GM20431 (cell line): Measurements from ENCODE around the gene COPS7B.

Experiments
- in situ Hi-C: fragments of 300-500 bp; cut with MseI, MboI; formaldehyde crosslinking; loops from one replicate; pipeline ENCODE4 v1.15.0; 2020; ENCODE audit warnings: low sequenced_read_pairs; ENCODE audit not compliant: unreplicated experiment

Gene COPS7B

DNA sequence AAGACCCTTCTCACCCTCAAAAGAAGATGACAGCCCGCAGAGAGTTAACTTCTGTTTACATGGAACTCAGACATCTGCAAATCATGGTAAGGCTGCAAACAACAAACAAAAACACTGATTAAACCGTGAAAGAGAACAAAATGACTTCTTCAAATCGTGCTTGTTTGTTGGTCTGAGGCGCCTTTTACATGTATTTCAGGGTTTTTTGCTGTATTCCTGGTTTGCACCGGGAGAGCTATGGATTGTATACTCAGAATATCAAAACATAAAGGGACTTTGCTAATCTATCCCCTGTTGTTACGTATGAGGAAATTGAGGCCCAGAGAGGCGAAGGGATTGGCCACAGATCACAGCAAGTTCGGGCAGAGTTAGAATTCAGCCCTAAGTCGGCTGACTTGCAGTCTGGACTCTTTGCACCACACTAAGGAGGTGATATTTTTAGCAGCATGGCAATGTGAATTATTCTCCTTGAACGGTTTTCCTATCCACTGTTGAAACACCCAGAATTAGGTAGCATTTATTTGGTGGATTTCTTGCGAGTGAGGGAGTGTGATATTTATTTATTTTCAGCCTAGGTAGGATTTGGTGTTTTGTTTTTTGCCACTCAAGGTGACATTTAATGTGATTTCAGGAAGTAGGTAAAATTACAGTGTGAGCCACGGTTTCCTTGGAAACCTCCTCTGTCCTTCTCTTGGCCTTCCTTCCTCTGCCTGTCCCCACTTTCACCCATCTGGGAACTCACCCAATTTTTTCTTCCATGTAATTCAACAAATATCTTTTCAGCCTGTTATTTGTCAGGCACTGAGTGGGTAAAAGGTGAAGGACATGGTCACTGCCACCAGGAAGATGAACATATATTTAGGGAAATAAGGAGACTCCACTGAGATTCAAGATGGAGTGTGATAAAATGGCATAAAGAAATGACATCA is 4.2 kb upstream of the COPS7B start:
- in situ Hi-C loops, result no loop called here

DNA sequence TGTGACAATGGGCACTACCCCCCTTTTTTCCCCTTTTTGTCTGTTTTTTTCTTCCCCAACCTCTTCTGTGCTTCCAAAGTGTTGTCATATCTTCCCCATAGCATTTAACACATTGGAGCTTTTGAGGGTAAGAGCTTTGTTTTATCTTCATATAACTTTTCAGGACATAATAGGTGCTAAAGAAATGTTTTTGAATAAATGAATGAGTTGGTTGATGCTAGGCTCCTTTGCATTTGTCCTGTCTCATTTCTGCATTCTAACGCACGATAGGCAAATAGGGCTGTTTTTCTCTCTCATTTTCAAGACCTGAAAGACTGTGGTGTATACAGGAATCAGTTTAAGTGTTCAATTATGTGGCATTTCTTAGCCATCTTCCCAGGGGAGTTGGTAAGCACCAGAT is 832 bp upstream of the COPS7B start:
- in situ Hi-C loops, result no loop called here

DNA sequence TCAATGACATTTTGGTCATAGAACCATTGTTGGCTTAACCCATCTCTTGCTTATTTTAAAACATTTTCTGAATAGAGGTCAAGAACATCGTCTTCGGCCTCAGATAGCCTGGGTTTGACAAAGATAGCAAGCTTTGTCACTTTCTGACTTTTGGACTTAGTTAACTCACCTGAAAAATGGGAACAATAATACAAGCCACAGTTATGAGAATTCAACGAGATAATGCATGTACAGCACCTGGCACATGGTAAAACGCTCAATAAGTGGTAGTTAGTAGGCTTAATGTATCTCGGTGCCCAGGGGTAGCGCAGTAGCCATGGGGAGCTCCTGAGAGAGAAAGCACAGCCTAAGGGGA is 446 bp upstream of the COPS7B start:
- in situ Hi-C loops, result no loop called here

DNA sequence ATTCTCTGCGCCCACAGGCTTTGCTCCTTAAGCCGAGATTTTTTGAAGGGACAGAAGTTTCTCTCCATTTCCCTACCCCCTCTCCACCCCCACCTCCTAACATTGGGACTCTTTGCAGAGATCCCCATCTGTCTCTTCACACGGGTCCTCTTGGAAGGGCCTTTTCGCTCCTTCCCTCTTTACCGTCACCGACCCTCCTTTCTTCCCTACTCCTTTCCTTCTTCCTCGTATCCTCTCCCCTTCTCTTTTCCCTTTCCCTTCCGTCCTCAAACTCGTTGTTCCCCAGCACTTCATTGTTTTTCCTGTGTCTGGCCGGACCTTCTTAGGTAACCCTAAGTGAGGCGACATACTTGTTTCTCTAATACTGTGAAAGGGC is 660 bp downstream of the COPS7B start:
- in situ Hi-C loops, result no loop called here

DNA sequence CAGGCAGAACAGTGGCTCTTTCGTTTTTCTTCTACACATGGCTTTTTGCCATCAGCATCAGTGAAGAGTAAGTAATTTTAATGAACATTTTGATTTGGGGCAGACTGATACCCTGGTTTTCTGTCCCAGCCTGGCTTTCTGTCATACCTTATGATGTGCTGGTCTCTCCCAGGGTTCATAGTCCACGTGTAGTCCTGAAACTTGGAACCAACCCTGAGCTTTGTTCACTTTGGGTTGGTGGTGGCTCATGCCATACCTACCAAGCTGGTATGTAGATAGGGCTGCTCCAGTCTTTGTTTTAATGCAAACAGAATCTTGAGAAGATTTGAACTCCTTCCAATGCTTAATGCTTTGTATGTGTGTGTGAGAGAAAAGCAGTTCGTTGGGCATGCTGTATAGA is 4.9 kb downstream of the COPS7B start:
- in situ Hi-C loops, result no loop called here

DNA sequence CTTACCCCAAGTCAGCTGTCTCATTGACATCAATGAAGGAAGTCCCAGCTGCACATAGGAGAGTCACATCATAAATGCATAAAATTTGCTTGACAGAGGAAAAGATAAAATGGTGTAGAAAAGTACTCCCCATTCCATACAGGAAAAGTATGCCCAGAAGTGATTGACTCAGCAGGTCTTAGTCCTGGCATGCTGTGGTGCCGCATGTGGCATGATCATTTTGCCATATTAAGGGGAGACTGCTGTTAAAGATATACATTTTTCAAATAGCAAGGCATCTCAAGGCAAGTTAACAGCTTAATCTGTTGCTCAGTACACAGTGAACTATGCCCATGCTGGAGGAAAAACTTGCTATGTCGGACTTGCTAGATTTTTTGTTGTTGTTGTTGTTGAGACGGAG is 8.1 kb downstream of the COPS7B start:
- in situ Hi-C loops, result no loop called here

DNA sequence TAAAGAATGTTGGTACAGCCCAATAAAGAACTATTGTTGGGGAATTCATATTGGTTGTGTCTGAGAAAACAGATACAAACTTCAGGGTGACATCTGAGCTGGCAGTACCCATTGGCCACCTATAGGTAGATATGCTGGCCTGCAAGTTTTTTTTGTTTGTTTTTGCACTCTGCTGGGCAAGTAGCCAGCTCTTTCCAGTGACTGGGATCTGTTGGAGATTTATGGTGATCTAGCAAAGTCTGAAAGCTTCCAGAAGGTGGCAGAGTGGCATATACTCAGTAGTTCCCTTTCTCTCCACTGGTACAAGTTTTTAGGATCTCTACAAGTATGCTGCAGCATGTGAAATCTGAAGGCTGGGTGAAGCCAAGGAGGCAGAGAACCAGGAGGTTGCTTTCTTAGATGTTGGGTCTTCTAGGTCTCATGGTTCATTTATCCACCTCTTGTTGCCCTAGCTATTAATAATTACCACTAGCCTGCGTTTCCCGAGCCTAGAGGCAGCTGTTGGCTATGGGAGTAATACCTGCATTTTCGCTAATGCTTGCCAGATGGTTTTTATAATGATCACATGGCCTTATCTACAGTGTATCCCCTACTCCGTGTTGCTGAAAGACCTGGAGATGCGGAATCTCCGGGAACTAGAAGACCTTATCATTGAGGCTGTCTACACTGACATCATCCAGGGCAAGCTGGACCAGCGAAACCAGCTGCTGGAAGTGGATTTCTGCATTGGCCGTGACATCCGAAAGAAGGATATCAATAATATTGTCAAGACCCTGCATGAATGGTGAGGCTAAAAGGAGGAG is 9.5 kb downstream of the COPS7B start:
- in situ Hi-C loops, result no loop called here

DNA sequence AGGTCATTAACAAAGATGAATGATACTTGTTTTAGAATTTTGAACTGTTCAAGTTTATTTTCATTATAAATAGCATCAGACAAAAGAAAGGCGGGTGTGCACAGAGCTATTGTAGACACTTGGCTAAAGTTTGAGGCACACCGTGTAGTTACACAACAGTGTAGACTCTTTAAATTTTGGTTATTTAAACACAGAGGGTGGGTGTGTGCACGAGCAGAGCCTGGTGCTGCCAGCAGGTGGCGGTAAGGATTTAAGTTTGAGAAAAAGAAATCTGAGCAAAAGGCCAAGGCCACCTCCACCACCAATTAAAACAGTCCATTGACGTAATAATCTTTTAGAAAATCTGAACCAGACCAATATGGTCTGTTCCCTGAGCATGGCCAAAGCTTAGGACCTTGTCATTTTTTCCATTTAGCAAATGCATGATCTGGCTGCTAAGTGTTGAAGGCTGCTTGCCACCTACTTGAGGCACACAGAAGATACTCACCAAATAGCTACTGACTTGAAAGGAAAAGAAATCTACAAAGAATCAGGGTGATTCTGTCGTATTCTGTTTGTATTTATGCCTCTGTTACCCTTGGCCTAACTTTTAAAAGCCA is 14.3 kb downstream of the COPS7B start:
- in situ Hi-C loops, result no loop called here

DNA sequence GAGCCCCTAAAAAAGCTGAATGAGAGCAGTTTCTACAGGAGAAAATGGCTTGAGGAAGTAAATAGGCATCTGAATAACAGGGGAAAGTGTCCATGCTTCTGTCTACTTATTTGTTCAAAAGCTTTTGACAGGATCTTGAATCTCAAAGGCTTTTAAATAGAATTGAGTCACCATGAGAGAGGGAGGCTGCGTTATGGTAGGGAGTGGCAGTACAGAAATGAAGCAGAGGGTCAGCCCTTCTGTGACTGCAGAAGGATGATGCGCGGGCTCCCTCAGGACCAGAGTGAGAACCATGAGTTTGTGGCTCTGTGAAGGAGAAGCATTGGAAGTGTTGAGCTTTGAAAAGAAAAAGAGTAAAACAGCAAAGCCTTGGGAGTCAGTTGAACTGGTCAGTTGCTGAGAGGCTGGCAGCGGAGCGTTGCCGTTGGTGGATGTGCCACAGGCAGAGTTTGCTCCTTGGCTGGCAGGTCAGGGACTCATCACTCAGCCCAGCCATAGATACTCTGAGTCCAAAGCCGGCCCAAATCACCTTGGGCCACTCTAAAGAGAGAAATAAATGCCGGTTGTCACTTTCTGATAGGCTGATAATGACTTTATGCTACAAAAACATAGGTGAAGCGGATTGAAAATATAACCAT is 17.4 kb downstream of the COPS7B start:
- in situ Hi-C loops, result no loop called here

DNA sequence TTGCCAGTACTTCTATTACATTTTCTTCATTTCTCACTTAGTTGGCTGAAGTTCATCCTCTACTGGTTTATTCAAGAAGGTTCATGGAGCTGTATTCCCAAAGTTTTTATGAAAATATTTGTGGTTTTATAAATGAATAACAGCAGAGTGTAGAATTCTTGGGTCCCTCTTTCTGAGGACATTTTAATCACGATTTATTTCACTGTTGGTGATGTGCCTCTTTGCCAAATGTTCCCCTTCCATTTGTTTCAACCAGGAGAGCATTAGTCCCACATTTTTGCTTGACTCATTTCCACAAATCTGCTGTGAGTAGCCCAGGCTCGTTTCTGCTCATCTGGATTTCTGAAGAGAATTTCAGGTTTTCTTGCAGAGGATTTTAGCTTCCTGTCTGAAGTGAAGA is 20.8 kb downstream of the COPS7B start:
- in situ Hi-C loops, result no loop called here

DNA sequence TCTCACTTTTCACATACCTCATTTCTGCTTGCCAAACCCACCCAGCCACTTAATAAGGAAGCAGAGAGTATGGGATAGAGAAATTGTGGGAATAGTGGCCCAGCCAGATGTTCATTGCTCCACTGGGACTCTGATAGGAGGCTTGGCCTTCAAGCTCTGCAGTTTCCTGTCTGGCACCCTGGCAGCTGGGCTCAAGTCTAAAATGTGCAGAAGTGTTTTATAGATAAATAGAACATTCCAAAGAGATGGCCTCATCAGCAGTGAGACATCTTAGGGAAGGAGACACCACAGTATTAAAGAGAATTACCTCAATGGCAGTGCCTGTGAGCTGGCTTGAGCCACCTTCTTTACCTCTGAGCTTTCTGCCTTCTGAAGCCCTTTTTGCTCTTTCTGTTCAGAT is 24.7 kb downstream of the COPS7B start:
- in situ Hi-C loops, result no loop called here

DNA sequence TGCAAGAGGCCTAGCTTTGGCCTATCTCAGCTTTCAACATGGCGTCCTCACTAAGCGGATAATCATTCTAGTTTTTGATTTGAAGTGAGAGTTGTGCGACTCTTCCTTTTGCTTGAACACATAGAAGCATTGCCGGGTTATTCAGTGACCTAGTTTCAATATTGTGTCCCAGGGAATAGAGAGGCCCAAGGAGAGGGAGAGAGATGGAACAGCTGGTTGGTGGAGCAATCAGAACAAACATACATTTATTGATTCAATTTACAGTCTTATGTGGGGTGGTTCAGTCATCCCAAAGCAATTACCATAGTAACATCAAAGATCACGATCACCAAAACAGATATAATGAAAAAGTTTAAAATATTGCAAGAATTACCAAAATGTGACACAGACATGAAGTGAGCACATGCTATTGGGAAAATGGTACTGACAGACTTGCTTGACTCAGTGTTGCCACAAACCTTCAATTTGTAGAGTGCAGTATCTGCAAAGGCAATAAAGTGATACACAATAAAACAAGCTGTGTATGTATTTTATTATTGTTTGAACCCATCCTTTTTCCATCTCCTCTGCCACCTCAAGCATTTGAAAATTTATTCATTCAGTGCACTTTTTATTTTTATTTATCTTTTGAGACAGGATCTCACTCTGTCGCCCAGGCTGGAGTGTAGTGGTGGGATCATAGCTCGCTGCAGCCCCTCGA is 30.2 kb downstream of the COPS7B start:
- in situ Hi-C loops, result no loop called here

DNA sequence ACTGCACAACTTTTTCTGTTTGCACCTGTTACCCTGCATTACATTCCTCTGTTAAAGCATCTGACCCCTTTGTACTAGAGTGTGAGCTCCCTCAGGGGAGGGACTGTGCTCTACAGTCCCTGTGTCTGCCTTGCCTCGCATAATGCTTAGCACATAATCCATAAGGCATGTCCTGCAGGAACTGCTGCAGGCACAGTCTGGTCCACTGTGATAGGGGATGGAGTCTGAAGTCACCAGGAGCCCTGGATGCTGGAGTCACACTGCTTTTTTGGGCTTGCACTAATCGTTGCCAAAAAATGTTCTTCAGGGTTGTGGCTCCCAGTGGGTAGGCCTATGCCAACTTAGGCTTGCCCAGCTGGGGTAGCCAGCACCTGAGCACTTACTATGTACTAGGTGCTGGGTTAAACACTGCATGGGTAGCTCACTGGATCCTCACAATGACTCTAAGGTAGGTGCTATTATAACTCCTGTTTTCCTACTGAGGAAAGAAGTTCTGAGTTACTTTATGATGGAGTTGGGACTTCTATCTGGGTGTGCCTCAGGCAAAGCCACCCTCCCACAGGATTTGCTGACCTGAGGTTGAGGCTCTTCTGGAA is 33.3 kb downstream of the COPS7B start:
- in situ Hi-C loops, result no loop called here

DNA sequence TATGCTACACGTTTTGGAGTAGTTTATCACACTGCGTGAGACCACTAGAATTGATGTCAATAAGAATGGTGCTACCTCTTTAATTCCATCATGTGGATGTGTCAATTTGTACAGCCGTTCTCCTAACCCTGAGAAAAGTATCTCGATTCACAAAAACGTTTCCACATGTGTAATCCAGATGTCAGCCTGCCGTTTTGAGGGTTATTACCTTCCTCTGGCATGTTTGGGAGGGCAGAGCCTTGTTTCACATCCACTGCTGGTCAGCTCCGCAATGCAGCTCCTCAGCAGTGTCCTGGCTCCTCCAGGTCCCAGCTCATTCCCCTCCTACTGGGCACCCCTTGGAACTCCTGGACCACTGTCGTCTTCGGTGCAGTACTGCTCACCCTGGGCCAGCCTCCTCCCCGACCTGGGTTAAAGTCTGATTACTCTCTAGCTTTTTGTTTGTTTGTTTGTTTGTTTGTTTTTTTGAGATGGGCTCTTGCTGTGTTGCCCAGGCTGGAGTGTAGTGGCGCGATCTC is 34.6 kb downstream of the COPS7B start:
- in situ Hi-C loops, result no loop called here

DNA sequence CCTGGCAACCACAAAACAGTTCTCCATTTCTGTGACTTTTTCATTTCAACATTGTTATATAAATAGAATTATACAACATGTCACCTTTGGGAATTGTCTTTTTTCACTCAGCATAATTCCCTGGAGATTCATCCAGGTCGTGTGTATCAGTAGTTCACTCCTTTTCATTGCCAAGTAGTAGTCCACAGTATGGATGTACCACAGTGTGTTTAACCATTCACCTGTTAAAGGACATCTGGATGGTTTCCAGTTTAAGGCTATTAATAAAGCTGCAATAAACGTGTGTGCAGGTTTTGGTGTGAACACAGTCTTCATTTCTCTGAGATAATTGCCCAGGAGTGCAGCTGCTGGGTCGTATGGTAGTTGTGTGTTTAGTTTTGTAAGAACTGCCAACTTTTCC is 35.7 kb downstream of the COPS7B start:
- in situ Hi-C loops, result no loop called here

DNA sequence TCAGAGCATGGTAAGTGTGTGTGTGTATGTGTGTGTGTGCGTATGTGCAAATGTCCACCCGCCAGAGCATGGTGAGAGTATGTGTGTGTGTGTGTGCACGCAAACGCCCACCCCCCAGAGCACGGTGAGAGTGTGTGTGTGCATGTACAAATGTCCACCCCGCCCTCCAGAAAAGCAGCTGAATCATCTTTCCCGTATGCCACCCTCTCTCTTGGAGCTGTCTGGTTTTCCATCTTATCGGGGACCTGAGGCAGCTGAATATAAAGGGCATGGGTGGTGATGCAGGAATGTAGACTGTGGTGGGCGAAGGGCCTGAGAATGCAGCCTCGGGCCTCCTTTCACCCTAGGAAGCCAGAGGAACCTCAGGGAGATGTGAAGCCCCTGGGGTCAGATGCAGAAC is 66.9 kb downstream of the COPS7B start:
- in situ Hi-C loops, result no loop called here

DNA sequence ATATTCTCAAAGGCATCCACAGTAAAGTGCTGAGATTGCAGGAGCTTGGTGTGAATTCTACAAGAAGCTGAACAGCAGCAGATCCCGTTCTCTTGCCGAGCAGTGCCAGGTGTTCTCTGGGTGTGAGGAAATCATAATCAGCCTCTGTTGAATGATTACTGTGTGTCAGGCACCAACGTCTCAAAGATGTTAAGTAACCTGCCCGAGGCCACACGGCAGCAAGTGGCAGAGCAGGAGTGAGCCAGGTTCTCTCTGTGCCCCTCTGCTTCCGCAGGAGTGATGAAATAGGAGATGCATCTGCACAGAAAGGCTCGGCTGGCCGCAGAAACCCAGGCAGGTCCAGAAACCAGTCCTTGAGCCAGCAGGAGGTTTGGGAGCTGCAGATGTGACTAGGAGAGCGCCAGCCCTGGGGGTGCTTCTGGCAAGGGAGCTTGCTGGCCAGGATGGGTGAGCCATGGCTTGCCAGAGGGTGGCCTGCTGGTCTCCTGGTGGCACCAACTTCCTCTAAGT is 68.4 kb downstream of the COPS7B start:
- in situ Hi-C loops, result no loop called here

DNA sequence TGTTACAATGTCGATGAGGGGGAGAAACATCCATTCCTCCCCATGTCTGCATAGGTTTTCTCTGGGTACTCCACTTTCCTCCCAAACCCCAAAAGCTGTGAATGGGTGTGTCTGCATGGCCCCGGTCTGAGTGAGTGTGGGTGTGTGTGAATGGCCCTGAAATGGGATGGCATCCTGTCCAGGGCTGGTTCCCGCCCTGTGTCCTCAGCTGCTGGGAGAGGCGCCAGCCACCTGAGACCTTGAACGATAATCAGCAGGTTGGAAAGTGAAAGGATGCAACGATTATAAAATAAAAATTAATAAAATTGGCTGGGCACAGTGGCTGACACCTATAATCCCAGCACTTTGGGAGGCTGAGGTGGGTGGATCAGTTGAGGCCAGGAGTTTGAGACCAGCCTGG is 70.7 kb downstream of the COPS7B start:
- in situ Hi-C loops, result no loop called here
